K562 (cell line): ENCODE results near the gene IRAK3. TPM values are rescaled to one million over a fixed set of nuclear protein-coding genes. Genes with fewer than 3 reads are reported as not detected.

ENCODE experiments used
- ATAC-seq: fragments of 200-7000 bp; cut with Tn5 transposase; 3 replicates; pipeline ENCODE4 v1.9.1; 2020; ENCODE audit warnings: moderate library complexity
- BruUV-seq: library from RNA; stranded (reverse); fragments of 400-500 nt; replicated peaks from 2 replicates; lab custom pipeline; 2021; lab: Mats Ljungman, UMichigan
- CTCF ChIA-PET: fragments of 300-600 bp; formaldehyde crosslinking; extraction: SDS; loops from one replicate; lab custom pipeline; 2021; ENCODE audit warnings: low intra/inter-chr PET ratio; lab: Yijun Ruan, JAX
- POLR2A ChIA-PET: fragments of 300-600, 350-650 bp; sonication (Branson Sonifier 250); formaldehyde crosslinking; extraction: SDS; loops from one replicate; lab custom pipeline; 2021; ENCODE audit warnings: antibody characterized with exemption, inconsistent platforms; lab: Yijun Ruan, JAX
- DNase-seq, 4 experiments: peaks; one replicate each; pipeline versions ENCODE4 v3.0.0 to v3.0.0-alpha.2; 2011 to 2018; ENCODE audit warnings: low spot score in 3 of 4, mixed read lengths in 3 of 4; ENCODE audit errors: extremely low read depth in 1 of 4
- FAIRE-seq: peaks from 2 replicates; lab custom pipeline; 2011; peaks lifted over from hg19 to GRCh38; lab: Jason Lieb, UNC
- H2AFZ ChIP-seq: 2 replicates; pipeline ENCODE4 v1.6.0; 2011; ENCODE audit warnings: low read depth, low read length, control low read depth, inconsistent platforms
- H3K27ac ChIP-seq: fragments of 200-600 bp; 3 replicates; pipeline ENCODE4 v1.8.0; 2011; ENCODE audit warnings: low read depth, mild to moderate bottlenecking, control low read depth, inconsistent platforms, low read length, moderate library complexity, mixed read lengths; ENCODE audit errors: extremely low read depth
- H3K27me3 ChIP-seq, 2 experiments: fragments of 300-600 bp in 1 of 2; 2 replicates in 1 of 2; 3 replicates in 1 of 2; pipeline versions ENCODE4 v1.6.0 to v1.8.0; 2011; ENCODE audit warnings: inconsistent platforms in 2 of 2, low read length in 2 of 2, mild to moderate bottlenecking in 1 of 2, mixed read lengths in 1 of 2, moderate library complexity in 1 of 2; ENCODE audit not compliant: control insufficient read depth in 2 of 2, insufficient read depth in 2 of 2
- H3K36me3 ChIP-seq: fragments of 300-600 bp; 3 replicates; pipeline ENCODE4 v1.8.0; 2011; ENCODE audit warnings: mild to moderate bottlenecking, low read length, inconsistent platforms; ENCODE audit not compliant: control insufficient read depth, insufficient read depth
- H3K4me1 ChIP-seq, 2 experiments: fragments of 200-600 bp in 1 of 2; replicated peaks in 1 of 2; 2 replicates in 1 of 2; 3 replicates in 1 of 2; pipeline versions ENCODE4 v1.5.1 to v1.8.0; 2011; ENCODE audit warnings: inconsistent platforms in 2 of 2, low read length in 2 of 2, mild to moderate bottlenecking in 1 of 2, mixed read lengths in 1 of 2, moderate library complexity in 1 of 2; ENCODE audit not compliant: control insufficient read depth in 2 of 2, insufficient read depth in 2 of 2
- H3K4me2 ChIP-seq: 2 replicates; pipeline ENCODE4 v1.6.1; 2011; ENCODE audit warnings: low read length, control low read depth, inconsistent platforms, mixed read lengths; ENCODE audit not compliant: insufficient read depth
- H3K4me3 ChIP-seq: fragments of 200-600 bp; sonication (generic), shearing (Covaris generic); 2 replicates; pipeline ENCODE4 v1.5.1; 2016; ENCODE audit warnings: control low read depth, inconsistent platforms
- H3K79me2 ChIP-seq: fragments of 200-600 bp; 3 replicates; pipeline ENCODE4 v1.8.0; 2011; ENCODE audit warnings: low read length, inconsistent platforms; ENCODE audit not compliant: control insufficient read depth, insufficient read depth
- H3K9ac ChIP-seq, 2 experiments: 2 replicates each; pipeline versions ENCODE4 v1.6.0 to v1.6.1; 2011; ENCODE audit warnings: low read depth in 2 of 2, low read length in 2 of 2, control low read depth in 1 of 2, inconsistent platforms in 1 of 2, mild to moderate bottlenecking in 1 of 2, mixed read lengths in 1 of 2; ENCODE audit not compliant: insufficient read depth in 1 of 2
- H3K9me1 ChIP-seq: one replicate; pipeline ENCODE4 v1.6.0; 2011; ENCODE audit warnings: inconsistent platforms, mild to moderate bottlenecking, low read length, moderate library complexity; ENCODE audit not compliant: control insufficient read depth, insufficient read depth
- H3K9me3 ChIP-seq: replicated peaks from 2 replicates; pipeline ENCODE4 v1.5.1; 2011; ENCODE audit warnings: low read depth, low read length, inconsistent platforms; ENCODE audit not compliant: control insufficient read depth, insufficient read depth
- H4K20me1 ChIP-seq: replicated peaks from 2 replicates; pipeline ENCODE4 v1.6.1; 2011; ENCODE audit warnings: low read length, inconsistent platforms, mixed read lengths; ENCODE audit not compliant: control insufficient read depth, insufficient read depth
- CHCHD3 ChIP-seq: fragments of 250-450 bp; sonication (Bioruptor Pico); IDR thresholded peaks from 2 replicates; pipeline ENCODE4 v2.1.2; 2022; ENCODE audit warnings: mild to moderate bottlenecking
- HDAC1 ChIP-seq, 2 experiments: fragments of 450-650 bp; IDR thresholded peaks; 2 replicates each; pipeline ENCODE4 v1.6.1; 2016 to 2017; ENCODE audit warnings: inconsistent platforms in 1 of 2, mild to moderate bottlenecking in 1 of 2, moderate library complexity in 1 of 2
- MGA ChIP-seq: fragments of 450-650 bp; IDR thresholded peaks from 2 replicates; pipeline ENCODE4 v1.6.1; 2016; ENCODE audit warnings: mild to moderate bottlenecking, moderate library complexity
- NFYB ChIP-seq: IDR thresholded peaks from 2 replicates; pipeline ENCODE4 v1.6.1; 2011; ENCODE audit warnings: mild to moderate bottlenecking, moderate library complexity; ENCODE audit not compliant: insufficient read length; ENCODE audit errors: extremely low read depth
- TFAM ChIP-seq: fragments of 250-450 bp; sonication (Bioruptor Pico); conservative IDR thresholded peaks from 2 replicates; pipeline ENCODE4 v1.5.0; 2021; ENCODE audit warnings: mild to moderate bottlenecking, moderate library complexity
- TFE3 ChIP-seq: fragments of 450-650 bp; formaldehyde crosslinking; IDR thresholded peaks from 2 replicates; pipeline ENCODE4 v1.4.0; 2020; ENCODE audit warnings: mild to moderate bottlenecking, mixed read lengths
- THRA ChIP-seq: fragments of 450-650 bp; IDR thresholded peaks from 2 replicates; pipeline ENCODE4 v1.6.1; 2017; ENCODE audit warnings: mild to moderate bottlenecking, moderate library complexity
- ZNF12 ChIP-seq: sonication (generic); formaldehyde crosslinking; IDR thresholded peaks from 2 replicates; pipeline ENCODE4 v1.4.0; 2020; ENCODE audit warnings: mild to moderate bottlenecking, missing genetic modification reagents
- ZNF165 ChIP-seq: fragments of 250-450 bp; sonication (Bioruptor Pico); IDR thresholded peaks from 2 replicates; pipeline ENCODE4 v1.4.0; 2020; ENCODE audit warnings: borderline replicate concordance
- WGBS: fragments of 100-300 bp; shearing (Covaris generic); methylation state at CpG from one replicate; pipeline ENCODE4 v1.1.6; 2016; ENCODE audit warnings: low coverage, mixed read lengths; ENCODE audit not compliant: insufficient coverage; ENCODE audit errors: missing lambda C conversion rate; 5-methylcytosine and 5-hydroxymethylcytosine counted together
- in situ Hi-C: fragments of 300-500 bp; cut with MboI; formaldehyde crosslinking; loops from 4 replicates; pipeline ENCODE4 v1.15.0; 2018; ENCODE audit warnings: inconsistent platforms, mixed read lengths
- intact Hi-C: fragments of 100-400 bp; cut with micrococcal nuclease; formaldehyde crosslinking; loops from 2 replicates; pipeline ENCODE4 v1.14.2; 2022
- polyA plus RNA-seq, 8 experiments: library from polyadenylated mRNA; depleted of rRNA in 4 of 8; stranded (reverse) in 5 of 8; unstranded in 3 of 8; fragments of >200 nt; fragmentation: Nextera tagmentation in 2 of 8; fragmentation: Illumina TruSeq in 1 of 8; extraction: Ambion mirVana in 2 of 8; extraction: Trizol in 1 of 8; gene quantifications; 2 replicates each; pipeline versions ENCODE4 v1.2.1 to v1.2.3, GENCODE V29; 2011 to 2014; ENCODE audit warnings: inconsistent platforms in 1 of 8, missing spikeins in 1 of 8
- total RNA-seq, 7 experiments: library from RNA; depleted of rRNA in 6 of 7; stranded (reverse); fragments of >200 nt in 6 of 7; fragmentation: Illumina TruSeq in 2 of 7; extraction: Trizol in 2 of 7; gene quantifications; 2 replicates each; pipeline versions ENCODE4 v1.2.1 to v1.2.3, GENCODE V29; 2011 to 2021; ENCODE audit warnings: low replicate concordance in 1 of 7

The IRAK3 gene
- total and polyA plus RNA-seq, 9 of the 15 experiments (the other 6 are each of a cell fraction or from before 2014, with no cell fraction given): 0.06 to 0.09 (median 0.07) TPM; not detected in 6

- no peak for FAIRE-seq
- Histone ChIP-seq H4K20me1 (no peaks in the 10 kb centered on the region), H3K9me3 (no peaks in the 10 kb centered on the region), H3K4me2 (no peak overlapping the region), H3K4me1 (no peaks in the 10 kb centered on the region; a peak in 2 of 5 replicates), H3K9me1 (no peaks in the 10 kb centered on the region), H3K4me3 (no peak overlapping the region), H3K79me2 (no peaks in the 10 kb centered on the region), H3K27me3 (no peaks in the 10 kb centered on the region), H3K36me3 (no peaks in the 10 kb centered on the region), H3K9ac (no peak overlapping the region), H3K27ac (no peak overlapping the region), H2AFZ (no peak overlapping the region)
- 18% methylated on average over 2 of the region's 2 CpGs for WGBS
- in situ Hi-C loops (no loop called here), intact Hi-C loops (no loop called here)
- BruUV-seq: no TSS peak
- ChIA-PET CTCF (no interaction called here), POLR2A (interaction anchor here (0.5 to 0.7 kb wide), 2 partner anchors 9 to 118 kb away, joined by 3 read pairs; no protein-coding TSS in a partner anchor)
- DNase-seq: no peak
- ATAC-seq: no peak
- TF ChIP-seq ZNF12 (no peak), MGA (no peak), NFYB (no peak), HDAC1 (IDR thresholded peaks at IDR 0.05) (no peak), THRA (no peak), CHCHD3 (CRISPR knock-in tag) (no peak), ZNF165 (CRISPR knock-in tag) (no peak), TFAM (CRISPR knock-in tag) (no peak), TFE3 (CRISPR knock-in tag) (no peak)
Measured at GRCh38 chr12:66243911-66244310, 54.9 kb downstream of the IRAK3 start.
